Measurements from ENCODE around the gene TMEM30A. TPM values are rescaled to one million over a fixed set of nuclear protein-coding genes. Genes with fewer than 3 reads are reported as not detected.

The TMEM30A gene
- total RNA-seq, 2 donors from 2014 or later: 47.7 to 59.4 TPM

- H3K9ac ChIP-seq (ENCODE audit: extremely low read depth, low read length, poor library complexity, severe bottlenecking): peak within 1 kb of the TSS; percentile 89
- Mint-ChIP-seq H3K27ac (peak within 1 kb of the TSS; percentile 100), H3K9me3 (no peaks in the 10 kb centered on the region), H3K27me3 (ENCODE audit: insufficient read depth) (no peaks in the 10 kb centered on the region), H3K4me3 (peak within 1 kb of the TSS; percentile 99), H3K4me1 (peaks cover 11% of the 10 kb centered on the region), H3K36me3 (ENCODE audit: low read depth) (peaks cover 25% of the 10 kb centered on the region)
- H3K4me1 ChIP-seq (ENCODE audit: control insufficient read depth, insufficient read depth, low read length): no peaks in the 10 kb centered on the region
- TF ChIP-seq CTCF (conservative IDR thresholded peaks at IDR 0.05): no peak
- H3K27me3 ChIP-seq (ENCODE audit: control insufficient read depth, insufficient read depth, low read length, poor library complexity, severe bottlenecking): no peaks in the 10 kb centered on the region
- H3K4me3 ChIP-seq (ENCODE audit: low read length): peak within 1 kb of the TSS; percentile 99
- peak; percentile 96 for DNase-seq
- H3K27ac ChIP-seq (ENCODE audit: low read depth, low read length): peak within 1 kb of the TSS; percentile 10
- no peaks in the 10 kb centered on the region for H3K9me3 ChIP-seq (ENCODE audit: control insufficient read depth, low read length)
- H3K36me3 ChIP-seq (ENCODE audit: control insufficient read depth, insufficient read depth, low read length): peaks cover 30% of the 10 kb centered on the region
- WGBS, 2 experiments (ENCODE audit: insufficient coverage in 1 of 2, insufficient read length in 1 of 2): 0% methylated on average over 26 to 34 of the region's 36 CpGs
Observed at GRCh38 chr6:75243333-75244062, 41.1 kb downstream of the TMEM30A start, which contains the start of gene COX7A2. TSS of gene COX7A2 (minus strand) at chr6:75243801. CDS start at chr6:75243734, 67 bp downstream.

DNA sequence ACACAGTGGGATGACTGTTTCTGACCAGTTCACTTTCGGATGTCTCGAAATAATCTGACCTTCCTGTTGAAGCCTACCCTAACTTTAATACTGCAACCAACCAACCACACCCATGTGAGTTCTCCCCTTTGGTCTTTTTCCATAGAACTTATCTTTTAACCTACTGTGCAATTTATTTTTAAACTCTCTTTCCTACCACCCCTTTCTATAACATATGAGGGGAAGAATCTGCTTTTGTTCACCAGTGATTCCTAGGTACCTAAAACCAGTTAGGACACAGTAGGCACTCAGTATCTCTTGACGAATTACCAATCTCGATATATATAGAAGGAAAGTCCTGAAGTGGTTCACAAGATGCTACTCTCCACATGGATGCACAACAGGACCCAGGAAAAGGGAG is 48.0 kb downstream of the TMEM30A start:
- no peak overlapping the region for H3K9ac ChIP-seq (ENCODE audit: extremely low read depth, low read length, poor library complexity, severe bottlenecking)
- DNase-seq: no peak
- TF ChIP-seq CTCF (conservative IDR thresholded peaks at IDR 0.05): no peak
- H3K27ac Mint-ChIP-seq: no peak overlapping the region
- H3K27me3 ChIP-seq (ENCODE audit: control insufficient read depth, insufficient read depth, low read length, poor library complexity, severe bottlenecking): no peaks in the 10 kb centered on the region
- no peak overlapping the region for H3K27ac ChIP-seq (ENCODE audit: low read depth, low read length)
- H3K36me3 Mint-ChIP-seq (ENCODE audit: low read depth): peaks cover 31% of the 10 kb centered on the region
- no peaks in the 10 kb centered on the region for H3K27me3 Mint-ChIP-seq (ENCODE audit: insufficient read depth)
- peaks cover 3% of the 10 kb centered on the region for H3K4me1 Mint-ChIP-seq
- no peaks in the 10 kb centered on the region for H3K9me3 Mint-ChIP-seq
- no peak overlapping the region for H3K4me3 ChIP-seq (ENCODE audit: low read length)
- H3K9me3 ChIP-seq (ENCODE audit: control insufficient read depth, low read length): no peaks in the 10 kb centered on the region
- no peak overlapping the region for H3K4me3 Mint-ChIP-seq
- H3K36me3 ChIP-seq (ENCODE audit: control insufficient read depth, insufficient read depth, low read length): peaks cover 35% of the 10 kb centered on the region
- H3K4me1 ChIP-seq (ENCODE audit: control insufficient read depth, insufficient read depth, low read length): no peaks in the 10 kb centered on the region
- WGBS, 2 experiments (ENCODE audit: insufficient coverage in 1 of 2, insufficient read length in 1 of 2): 96% methylated on average over 3 to 4 of the region's 4 CpGs

DNA sequence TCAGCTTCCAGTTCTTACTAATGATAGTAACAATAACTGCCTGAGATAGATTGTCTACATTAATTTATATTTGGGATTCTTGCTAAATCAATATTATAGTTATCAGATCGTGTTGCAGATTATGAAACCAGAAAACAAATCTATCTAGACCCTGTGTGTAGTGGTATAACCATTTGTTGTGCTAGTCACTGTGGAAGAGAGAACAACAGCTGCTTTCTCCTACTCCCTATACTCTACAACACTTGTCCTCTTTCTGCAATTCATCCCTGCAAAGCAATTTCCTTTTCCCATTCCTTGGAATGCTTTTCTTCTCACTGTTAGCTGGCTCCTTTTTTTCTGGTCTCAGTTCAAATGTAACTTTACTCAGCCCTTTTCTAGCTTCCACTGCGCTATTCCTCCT is 49.3 kb downstream of the TMEM30A start:
- Histone ChIP-seq H3K9ac (ENCODE audit: extremely low read depth, low read length, poor library complexity, severe bottlenecking) (no peak overlapping the region), H3K9me3 (ENCODE audit: control insufficient read depth, low read length) (no peaks in the 10 kb centered on the region), H3K27ac (ENCODE audit: low read depth, low read length) (no peak overlapping the region), H3K27me3 (ENCODE audit: control insufficient read depth, insufficient read depth, low read length, poor library complexity, severe bottlenecking) (no peaks in the 10 kb centered on the region), H3K36me3 (ENCODE audit: control insufficient read depth, insufficient read depth, low read length) (peaks cover 21% of the 10 kb centered on the region), H3K4me1 (ENCODE audit: control insufficient read depth, insufficient read depth, low read length) (no peaks in the 10 kb centered on the region), H3K4me3 (ENCODE audit: low read length) (no peak overlapping the region)
- no peak for DNase-seq
- Mint-ChIP-seq H3K27me3 (ENCODE audit: insufficient read depth) (no peaks in the 10 kb centered on the region), H3K36me3 (ENCODE audit: low read depth) (peaks cover 22% of the 10 kb centered on the region), H3K9me3 (no peaks in the 10 kb centered on the region), H3K27ac (no peak overlapping the region), H3K4me1 (no peaks in the 10 kb centered on the region), H3K4me3 (no peak overlapping the region)
- TF ChIP-seq CTCF (conservative IDR thresholded peaks at IDR 0.05): no peak
- WGBS, 2 experiments (ENCODE audit: insufficient coverage in 1 of 2, insufficient read length in 1 of 2): 83 to 94% methylated on average over 1 of the region's 2 CpGs

All from endodermal cell (in vitro differentiated cells).